ENCODE measurements around the gene CEACAM18. TPM values are rescaled to one million over a fixed set of nuclear protein-coding genes. Genes with fewer than 3 reads are reported as not detected.

Gene CEACAM18
- polyA plus RNA-seq, 1 of the 3 experiments (the other 2 are of a cell fraction) = not detected

- H3K27ac ChIP-seq (ENCODE audit: low read depth in 2 of 2, low read length in 1 of 2) = no peak overlapping the region
- no peaks in the 10 kb centered on the region for H3K4me1 ChIP-seq (ENCODE audit: control insufficient read depth in 1 of 2, insufficient read depth in 2 of 2, low read depth in 1 of 2, low read length in 1 of 2)
- H3K27me3 ChIP-seq (ENCODE audit: insufficient read depth) = peaks cover 10% of the 10 kb centered on the region; the same call in 1 of the 2 replicates
- no peaks in the 10 kb centered on the region for H3K9me3 ChIP-seq
- no peaks in the 10 kb centered on the region for H3K9me2 ChIP-seq
- H3K36me3 ChIP-seq (replicated peaks in 1 of 2; ENCODE audit: control insufficient read depth in 1 of 2, insufficient read depth in 2 of 2, low read length in 1 of 2) = no peaks in the 10 kb centered on the region
- ChIA-PET CTCF (interaction anchor here (1.4 to 2.5 kb wide), 2 partner anchors 12 to 31 kb away, joined by 4 to 12 read pairs; no protein-coding TSS in a partner anchor), POLR2A (no interaction called here)
- no peaks in the 10 kb centered on the region for H3F3A ChIP-seq (replicated peaks; ENCODE audit: insufficient read depth)
- DNase-seq = no peak
- H2AFZ ChIP-seq (ENCODE audit: low read depth) = no peak overlapping the region
- no peak overlapping the region for H3K4me2 ChIP-seq
- no peak overlapping the region for H3K9ac ChIP-seq
- no peaks in the 10 kb centered on the region for H3K79me2 ChIP-seq (ENCODE audit: insufficient read depth)
- 2% methylated on average over 5 of the region's 5 CpGs for WGBS (ENCODE audit: low lambda C conversion rate)
- no peak overlapping the region for H3K4me3 ChIP-seq (ENCODE audit: low read depth in 2 of 2, low read length in 1 of 2)
- H4K20me1 ChIP-seq (ENCODE audit: insufficient read depth) = no peaks in the 10 kb centered on the region
- TF ChIP-seq RFX5 (IDR thresholded peaks at IDR 0.05; ENCODE audit: low read length) = no peak
- no peak for TF ChIP-seq IRF3 (IDR thresholded peaks at IDR 0.05; ENCODE audit: low read depth, low read length)
- TF ChIP-seq TCF12 (IDR thresholded peaks at IDR 0.05) = no peak
- no peak for TF ChIP-seq PBX3 (IDR thresholded peaks at IDR 0.05)
- no peak for TF ChIP-seq SIN3A (IDR thresholded peaks at IDR 0.05; ENCODE audit: borderline replicate concordance, low read depth, low read length)
- no peak for TF ChIP-seq FOXJ3 (CRISPR knock-in tag; IDR thresholded peaks at IDR 0.05)
- TF ChIP-seq JUND (IDR thresholded peaks at IDR 0.05) = no peak
- no peak for TF ChIP-seq FOXM1 (IDR thresholded peaks at IDR 0.05; ENCODE audit: low read depth)
Measured at GRCh38 chr19:51503286-51503817, 25.0 kb downstream of the CEACAM18 start.

GRCh38 chr19:51503896-51504295, 25.6 kb downstream of the CEACAM18 start:
- no peaks in the 10 kb centered on the region for H3K9me2 ChIP-seq
- no peaks in the 10 kb centered on the region for H3K79me2 ChIP-seq (ENCODE audit: insufficient read depth)
- H3K9ac ChIP-seq = no peak overlapping the region
- CTCF ChIA-PET = interaction anchor here (1.2 to 2.5 kb wide), 3 partner anchors 12 to 207 kb away, joined by 3 to 12 read pairs (median 4); no protein-coding TSS in a partner anchor
- H3K4me1 ChIP-seq (ENCODE audit: control insufficient read depth in 1 of 2, insufficient read depth in 2 of 2, low read depth in 1 of 2, low read length in 1 of 2) = no peaks in the 10 kb centered on the region
- H3K27ac ChIP-seq (ENCODE audit: low read depth in 2 of 2, low read length in 1 of 2) = no peak overlapping the region
- DNase-seq = no peak
- no peaks in the 10 kb centered on the region for H3F3A ChIP-seq (replicated peaks; ENCODE audit: insufficient read depth)
- no peaks in the 10 kb centered on the region for H4K20me1 ChIP-seq (ENCODE audit: insufficient read depth)
- TF ChIP-seq POLR2AphosphoS5 (IDR thresholded peaks at IDR 0.05; ENCODE audit: low read depth, low read length) (no peak), EP300 (IDR thresholded peaks at IDR 0.05; ENCODE audit: borderline replicate concordance in 1 of 2, low read depth in 1 of 2, low read length in 1 of 2) (no peak), GATA2 (CRISPR knock-in tag; IDR thresholded peaks at IDR 0.05) (no peak), FOXJ3 (CRISPR knock-in tag; IDR thresholded peaks at IDR 0.05) (no peak), USF1 (IDR thresholded peaks at IDR 0.05; ENCODE audit: borderline replicate concordance, low read depth) (no peak), YY1 (IDR thresholded peaks at IDR 0.05; ENCODE audit: low read depth) (no peak), MAX (IDR thresholded peaks at IDR 0.05; ENCODE audit: low read depth) (no peak), RFX5 (IDR thresholded peaks at IDR 0.05; ENCODE audit: low read length) (no peak), RAD21 (IDR thresholded peaks at IDR 0.05; ENCODE audit: low read length) (no peak), NRF1 (IDR thresholded peaks at IDR 0.05; ENCODE audit: low read depth, low read length) (no peak), ELF1 (IDR thresholded peaks at IDR 0.05) (no peak), SMC3 (IDR thresholded peaks at IDR 0.05; ENCODE audit: low read depth, low read length) (no peak), GABPA (IDR thresholded peaks at IDR 0.05; ENCODE audit: low read depth) (no peak), REST (IDR thresholded peaks at IDR 0.05; ENCODE audit: low read depth, low read length) (no peak), FOSL2 (IDR thresholded peaks at IDR 0.05; ENCODE audit: borderline replicate concordance, low read depth) (no peak), NFIC (IDR thresholded peaks at IDR 0.05; ENCODE audit: borderline replicate concordance) (no peak), SIN3A (IDR thresholded peaks at IDR 0.05; ENCODE audit: borderline replicate concordance, low read depth, low read length) (no peak)
- no peak overlapping the region for H2AFZ ChIP-seq (ENCODE audit: low read depth)
- no peaks in the 10 kb centered on the region for H3K36me3 ChIP-seq (replicated peaks in 1 of 2; ENCODE audit: control insufficient read depth in 1 of 2, insufficient read depth in 2 of 2, low read length in 1 of 2)
- peaks cover 15% of the 10 kb centered on the region; the same call in 1 of the 2 replicates for H3K27me3 ChIP-seq (ENCODE audit: insufficient read depth)
- no peak overlapping the region for H3K4me2 ChIP-seq
- no peaks in the 10 kb centered on the region for H3K9me3 ChIP-seq
- WGBS (ENCODE audit: low lambda C conversion rate) = 0% methylated on average over 3 of the region's 3 CpGs
- POLR2A ChIA-PET = no interaction called here
- H3K4me3 ChIP-seq (ENCODE audit: low read depth in 2 of 2, low read length in 1 of 2) = no peak overlapping the region

All from SK-N-SH (cell line).